Measurements from ENCODE around the gene HLTF.

HLTF gene

DNA sequence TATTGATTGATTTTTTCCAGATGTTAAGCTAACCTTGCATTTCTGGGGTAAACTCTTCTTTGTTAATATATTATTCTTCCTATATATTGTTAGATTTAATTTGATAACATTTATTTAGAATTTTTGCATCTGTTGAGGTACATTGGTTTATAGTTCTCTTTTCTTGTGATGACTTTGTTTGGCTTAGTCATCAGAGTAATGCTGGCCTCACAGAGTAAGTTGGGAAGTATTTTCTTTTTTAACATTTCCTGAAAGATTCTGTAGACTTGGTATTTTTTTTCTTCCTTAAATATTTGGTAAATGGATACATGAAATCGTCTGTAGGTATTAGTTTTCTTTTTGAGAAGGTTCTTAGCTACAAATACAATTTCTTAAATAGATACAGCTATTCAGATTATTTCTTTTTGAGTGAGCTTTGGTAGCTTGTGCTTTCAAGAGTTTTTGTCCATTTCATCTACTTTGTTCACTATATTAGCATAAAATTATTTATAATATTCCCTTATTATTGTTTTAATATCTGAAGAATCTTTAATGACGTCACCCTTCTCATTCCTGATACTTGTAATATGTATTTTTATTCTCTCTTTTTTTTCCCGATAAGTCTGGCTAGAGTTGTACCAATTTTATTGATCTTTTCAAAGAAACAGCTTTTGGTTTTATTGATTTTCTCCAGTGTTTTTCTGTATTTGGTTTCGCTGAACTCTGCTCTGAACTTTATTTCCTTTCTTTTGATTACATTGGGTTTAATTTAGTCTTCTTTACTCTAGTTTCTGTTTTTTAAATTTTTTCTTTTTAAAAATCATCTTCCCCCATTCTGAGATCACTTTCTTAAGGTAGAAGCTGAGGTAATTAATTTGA, 36.6 kb upstream of the HLTF start:
- TF ChIP-seq, protein P1, sequence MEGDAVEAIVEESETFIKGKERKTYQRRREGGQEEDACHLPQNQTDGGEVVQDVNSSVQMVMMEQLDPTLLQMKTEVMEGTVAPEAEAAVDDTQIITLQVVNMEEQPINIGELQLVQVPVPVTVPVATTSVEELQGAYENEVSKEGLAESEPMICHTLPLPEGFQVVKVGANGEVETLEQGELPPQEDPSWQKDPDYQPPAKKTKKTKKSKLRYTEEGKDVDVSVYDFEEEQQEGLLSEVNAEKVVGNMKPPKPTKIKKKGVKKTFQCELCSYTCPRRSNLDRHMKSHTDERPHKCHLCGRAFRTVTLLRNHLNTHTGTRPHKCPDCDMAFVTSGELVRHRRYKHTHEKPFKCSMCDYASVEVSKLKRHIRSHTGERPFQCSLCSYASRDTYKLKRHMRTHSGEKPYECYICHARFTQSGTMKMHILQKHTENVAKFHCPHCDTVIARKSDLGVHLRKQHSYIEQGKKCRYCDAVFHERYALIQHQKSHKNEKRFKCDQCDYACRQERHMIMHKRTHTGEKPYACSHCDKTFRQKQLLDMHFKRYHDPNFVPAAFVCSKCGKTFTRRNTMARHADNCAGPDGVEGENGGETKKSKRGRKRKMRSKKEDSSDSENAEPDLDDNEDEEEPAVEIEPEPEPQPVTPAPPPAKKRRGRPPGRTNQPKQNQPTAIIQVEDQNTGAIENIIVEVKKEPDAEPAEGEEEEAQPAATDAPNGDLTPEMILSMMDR (IDR thresholded peaks at IDR 0.05; ENCODE audit: insufficient read depth, low read depth, low read length, missing control alignments): no peak
- DNase-seq (ENCODE audit: low read depth): no peak
- no peak overlapping the region for H3K4me3 ChIP-seq (ENCODE audit: low read depth, low read length)

DNA sequence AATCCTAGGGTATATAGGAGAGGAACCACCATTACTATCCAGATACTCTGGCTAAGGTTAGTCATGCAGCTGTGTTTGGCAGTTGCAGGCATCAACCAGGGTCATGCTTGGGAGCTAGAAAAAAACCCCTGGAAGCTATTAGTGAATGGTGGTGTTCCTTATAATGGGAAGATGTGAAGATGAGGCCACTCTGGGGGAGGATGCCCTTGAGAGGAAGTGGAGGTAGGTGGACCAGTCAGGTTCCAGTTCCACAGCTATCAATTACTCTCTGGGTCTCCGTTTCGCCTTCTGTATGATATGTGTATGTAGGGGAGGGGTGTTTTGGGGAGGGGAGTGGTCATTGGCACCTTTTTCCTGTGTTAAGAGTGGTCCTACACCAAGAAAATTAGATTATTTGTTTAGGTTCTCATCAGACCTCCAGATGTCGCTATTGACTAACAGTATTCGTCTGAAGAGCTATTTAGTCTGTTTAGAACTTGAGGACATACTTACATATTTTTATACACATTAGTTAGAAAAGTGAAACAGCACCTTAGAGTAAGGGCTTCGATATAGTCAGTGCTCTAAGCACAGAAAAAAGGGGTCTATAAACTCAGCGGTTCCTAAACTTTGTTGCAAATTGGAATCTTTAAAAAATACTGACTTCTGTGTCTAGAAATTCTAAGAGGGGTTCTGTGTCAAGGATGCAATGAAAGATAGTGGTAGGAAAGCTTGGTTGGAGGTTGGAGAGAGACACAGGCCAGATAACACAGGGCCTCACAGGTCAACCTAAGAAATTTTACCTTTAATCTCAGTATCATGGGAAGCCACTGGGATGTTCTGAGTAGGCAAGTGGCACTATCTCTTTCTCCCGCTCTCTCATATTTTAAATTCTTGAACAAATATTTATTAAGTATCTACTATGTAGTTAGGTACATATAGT, 34.0 kb upstream of the HLTF start:
- peak; percentile 74 for DNase-seq (ENCODE audit: low read depth)
- no peak overlapping the region for H3K4me3 ChIP-seq (ENCODE audit: low read depth, low read length)
- TF ChIP-seq, protein P1 (IDR thresholded peaks at IDR 0.05; ENCODE audit: insufficient read depth, low read depth, low read length, missing control alignments): peak; percentile 46

DNA sequence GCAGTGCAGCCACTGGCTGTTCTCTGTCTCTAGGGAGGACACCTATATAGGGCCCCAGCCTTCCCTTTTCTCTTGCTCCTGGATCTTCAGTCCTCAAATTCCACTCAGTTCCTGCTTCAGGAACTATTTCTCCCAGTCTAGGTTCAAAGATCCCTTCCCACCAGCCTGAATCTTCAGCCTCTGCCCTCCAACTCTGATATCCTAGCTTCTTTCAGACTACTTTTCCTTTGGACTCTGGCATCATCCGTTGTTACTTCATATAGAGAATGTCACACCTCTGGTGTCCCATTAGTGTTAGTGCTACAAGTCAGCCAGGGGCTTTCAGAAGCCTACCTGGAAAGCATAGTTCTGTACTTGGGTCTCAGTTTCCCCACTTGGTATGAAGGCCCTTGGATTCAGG, 33.1 kb upstream of the HLTF start:
- DNase-seq (ENCODE audit: low read depth): no peak
- no peak overlapping the region for H3K4me3 ChIP-seq (ENCODE audit: low read depth, low read length)
- TF ChIP-seq, protein P1 (IDR thresholded peaks at IDR 0.05; ENCODE audit: insufficient read depth, low read depth, low read length, missing control alignments): no peak

DNA sequence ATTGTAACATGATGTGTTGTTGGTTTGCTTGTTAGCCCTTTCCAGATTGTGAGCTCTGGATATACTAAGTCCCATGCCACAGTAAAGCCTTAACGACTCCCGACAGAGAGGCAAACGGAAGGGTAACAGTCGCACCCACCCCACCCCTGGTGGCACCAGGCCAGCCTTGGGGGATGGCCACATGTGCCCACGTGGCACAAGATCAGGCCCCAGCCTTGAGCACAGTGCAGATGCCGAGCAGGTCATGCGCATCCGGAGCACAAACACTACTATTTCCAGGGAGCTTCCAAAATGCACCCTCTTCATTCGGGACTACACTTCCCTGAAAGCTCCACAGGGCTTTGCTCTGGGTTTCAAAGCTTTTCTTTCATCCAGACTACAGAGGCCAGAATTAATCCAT, 32.4 kb upstream of the HLTF start:
- H3K4me3 ChIP-seq (ENCODE audit: low read depth, low read length): no peak overlapping the region
- no peak for DNase-seq (ENCODE audit: low read depth)
- TF ChIP-seq, protein P1 (IDR thresholded peaks at IDR 0.05; ENCODE audit: insufficient read depth, low read depth, low read length, missing control alignments): no peak

DNA sequence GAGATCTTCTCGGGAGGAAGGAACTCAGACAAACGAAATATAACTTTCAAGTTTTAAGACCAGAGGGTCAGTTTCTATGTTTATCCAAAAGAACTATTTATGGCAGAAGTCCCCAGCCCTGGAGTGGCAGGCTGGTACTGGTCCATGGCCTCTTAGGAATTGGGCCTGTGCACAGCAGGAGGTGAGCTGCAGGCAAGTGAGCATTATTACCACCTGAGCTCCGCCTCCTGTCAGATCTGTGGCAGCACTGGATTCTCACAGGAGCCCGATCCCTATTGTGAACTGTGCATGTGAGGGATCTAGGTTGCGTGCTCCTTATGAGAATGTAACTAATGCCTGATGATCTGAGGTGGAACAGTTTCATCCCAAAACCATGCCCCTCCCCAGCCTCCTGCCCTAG, 28.8 kb upstream of the HLTF start:
- TF ChIP-seq, protein P1 (IDR thresholded peaks at IDR 0.05; ENCODE audit: insufficient read depth, low read depth, low read length, missing control alignments): no peak
- no peak for DNase-seq (ENCODE audit: low read depth)
- no peak overlapping the region for H3K4me3 ChIP-seq (ENCODE audit: low read depth, low read length)

DNA sequence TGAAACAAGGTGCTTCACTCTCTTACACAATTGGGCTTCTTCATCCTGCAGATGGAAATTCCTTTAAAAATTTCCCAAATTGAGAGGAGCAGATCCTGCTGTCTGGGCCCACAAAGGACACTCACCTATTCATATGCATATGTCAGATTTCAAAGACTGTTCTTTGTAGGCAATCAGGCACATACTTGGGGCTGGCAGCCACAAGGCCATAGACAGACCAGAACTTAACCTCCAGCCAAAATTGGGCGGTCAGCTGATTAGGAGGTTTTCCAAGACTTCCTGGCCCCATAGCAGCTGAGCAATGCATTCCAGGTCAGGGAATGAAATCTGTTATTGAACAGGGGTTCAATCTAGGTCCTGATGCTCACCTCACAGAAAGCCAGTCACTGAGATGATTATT, 28.1 kb upstream of the HLTF start:
- DNase-seq (ENCODE audit: low read depth): no peak
- H3K4me3 ChIP-seq (ENCODE audit: low read depth, low read length): no peak overlapping the region
- TF ChIP-seq, protein P1 (IDR thresholded peaks at IDR 0.05; ENCODE audit: insufficient read depth, low read depth, low read length, missing control alignments): no peak

All from GM12865 (cell line).